Bone marrow (tissue), 2 donors: Measurements from ENCODE around the gene STPG4.
"Not testable (repeated sequence)": the region's sequence is repeated elsewhere in the genome, so short reads cannot be mapped to it uniquely, and the experiment has no call there.

ENCODE experiments used
- DNase-seq, 2 donors: peaks; one replicate each; lab custom pipeline; 2025; lab: John Stamatoyannopoulos, UW

The STPG4 gene

GRCh38 chr2:47126783-47127182 is 28.3 kb downstream of the STPG4 start:
- no peak for DNase-seq

DNA sequence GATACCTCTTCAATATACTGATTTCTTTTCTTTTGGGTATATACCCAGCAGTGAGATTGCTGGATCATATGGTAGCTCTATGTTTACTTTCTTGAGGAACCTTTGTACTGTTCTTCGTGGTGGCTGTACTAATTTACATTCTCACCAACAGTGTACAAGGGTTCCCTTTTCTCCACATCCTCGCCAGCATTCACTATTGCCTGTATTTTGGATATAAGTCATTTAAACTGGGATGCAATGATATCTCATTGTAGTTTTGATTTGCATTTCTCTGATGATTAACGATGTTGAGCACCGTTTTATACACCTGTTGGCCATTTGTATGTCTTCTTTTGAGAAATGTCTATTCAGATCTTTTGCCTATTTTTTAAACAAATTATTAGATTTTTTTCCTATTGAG is 30.4 kb downstream of the STPG4 start:
- not testable (repeated sequence) for DNase-seq

- not testable (repeated sequence) for DNase-seq
Measured at GRCh38 chr2:47120424-47120823, 34.7 kb downstream of the STPG4 start.

GRCh38 chr2:47119001-47119400 is 36.1 kb downstream of the STPG4 start:
- DNase-seq: no peak

GRCh38 chr2:47118581-47118980 is 36.5 kb downstream of the STPG4 start:
- no peak for DNase-seq

GRCh38 chr2:47112665-47113435 is 42.3 kb downstream of the STPG4 start:
- no peak for DNase-seq

GRCh38 chr2:47109680-47110079 is 45.4 kb downstream of the STPG4 start:
- no peak for DNase-seq

DNA sequence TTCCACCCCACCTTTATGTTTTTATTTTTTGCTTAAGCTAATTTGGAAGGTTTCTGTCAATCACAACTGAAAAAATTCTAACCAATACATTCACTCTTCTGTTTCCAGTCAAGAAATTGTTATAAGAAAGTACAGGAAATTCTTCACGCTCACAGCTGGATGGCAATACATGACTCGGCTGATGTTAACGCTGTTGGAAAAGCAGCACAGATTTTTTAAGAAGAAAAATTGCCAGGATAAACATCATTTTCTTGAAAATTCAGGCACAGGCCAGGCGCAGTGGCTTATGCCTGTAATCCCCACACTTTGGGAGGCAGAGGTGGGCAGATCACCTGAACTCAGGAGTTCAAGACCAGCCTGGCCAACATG is 46.1 kb downstream of the STPG4 start:
- DNase-seq: no peak

- not testable (repeated sequence) for DNase-seq
Measured at GRCh38 chr2:47108267-47109006, 46.7 kb downstream of the STPG4 start.

GRCh38 chr2:47107201-47107600 is 47.9 kb downstream of the STPG4 start:
- DNase-seq: not testable (repeated sequence)

DNA sequence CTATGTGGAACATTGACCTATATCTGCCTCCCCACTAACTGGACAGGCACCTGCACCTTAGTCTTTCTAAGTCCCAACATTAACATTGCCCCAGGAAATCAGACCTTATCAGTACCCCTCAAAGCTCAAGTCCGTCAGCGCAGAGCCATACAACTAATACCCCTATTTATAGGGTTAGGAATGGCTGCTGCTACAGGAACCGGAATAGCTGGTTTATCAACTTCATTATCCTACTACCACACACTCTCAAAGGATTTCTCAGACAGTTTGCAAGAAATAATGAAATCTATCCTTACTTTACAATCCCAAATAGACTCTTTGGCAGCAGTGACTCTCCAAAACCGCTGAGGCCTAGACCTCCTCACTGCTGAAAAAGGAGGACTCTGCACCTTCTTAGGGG is 48.9 kb downstream of the STPG4 start:
- not testable (repeated sequence) for DNase-seq

GRCh38 chr2:47099712-47100111 is 55.4 kb downstream of the STPG4 start:
- not testable (repeated sequence) for DNase-seq

DNA sequence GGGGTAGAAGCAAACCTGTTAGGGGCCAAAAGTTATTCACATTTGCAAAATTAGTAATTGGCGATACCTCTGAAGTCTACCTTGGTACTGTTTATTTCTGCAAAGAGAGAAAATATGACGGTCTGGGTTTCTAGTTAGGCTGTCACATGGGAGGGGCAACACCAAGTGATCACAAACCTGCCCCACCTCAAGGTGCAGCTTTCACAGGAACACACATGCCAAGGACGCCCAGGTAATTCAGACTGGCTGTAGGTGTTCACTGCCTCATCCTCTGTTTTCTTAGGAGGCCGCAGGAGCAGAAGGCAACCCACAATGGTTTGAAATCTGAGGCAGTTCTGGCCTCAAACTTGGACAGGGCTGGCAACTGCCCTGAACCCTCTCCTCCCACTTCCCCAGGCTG is 56.2 kb downstream of the STPG4 start:
- no peak for DNase-seq

DNA sequence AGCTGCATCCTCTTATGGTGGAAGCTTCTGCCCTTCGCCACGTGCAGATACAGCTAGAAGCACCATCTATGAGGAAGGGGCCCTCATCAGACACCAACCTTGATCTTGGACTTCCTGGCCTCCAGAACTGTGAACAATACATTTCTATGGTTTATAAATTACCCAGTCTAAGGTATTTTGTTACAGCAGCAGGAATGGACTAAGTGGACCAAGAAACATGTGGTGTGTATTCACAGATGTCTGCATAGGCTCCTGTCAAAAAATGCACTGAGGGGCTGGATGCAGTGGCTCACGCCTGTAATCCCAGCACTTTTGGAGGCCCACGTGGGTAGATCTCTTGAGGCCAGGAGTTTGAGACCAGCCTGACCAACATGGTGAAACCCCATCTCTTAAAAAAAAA is 57.5 kb downstream of the STPG4 start:
- DNase-seq: no peak

- DNase-seq: no peak
Measured at GRCh38 chr2:47096451-47096850, 58.7 kb downstream of the STPG4 start.

DNA sequence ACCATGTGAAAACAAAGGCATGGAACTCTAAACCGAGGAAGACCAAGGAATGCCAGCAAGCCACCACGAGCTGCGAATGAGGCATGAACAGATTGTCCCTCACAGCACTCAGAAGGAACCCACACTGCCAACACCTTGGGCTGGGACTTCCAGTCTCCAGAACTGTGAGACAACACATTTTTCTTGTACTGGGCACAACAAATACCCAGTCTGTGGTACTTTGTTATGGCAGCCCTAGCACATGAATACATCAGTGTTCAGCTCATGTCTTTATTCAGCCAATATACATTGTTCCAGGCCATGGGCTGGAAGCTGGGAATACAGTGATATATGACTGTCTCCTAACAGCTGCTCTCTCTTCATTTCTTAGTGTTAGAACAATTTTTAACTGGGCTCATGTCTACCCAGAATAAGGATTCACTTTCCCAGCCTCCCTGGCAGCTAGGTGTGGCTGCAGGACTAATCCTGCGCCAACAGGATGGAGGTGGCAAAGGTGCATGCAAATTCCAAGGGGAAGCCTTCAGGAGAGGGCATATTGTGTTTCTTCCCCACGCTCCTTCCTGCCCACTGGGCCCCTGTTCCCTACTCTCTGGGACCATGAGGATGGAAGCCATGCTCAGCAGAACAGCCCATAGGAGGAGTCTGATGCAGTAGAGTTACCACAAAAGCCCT is 59.6 kb downstream of the STPG4 start:
- no peak for DNase-seq

DNA sequence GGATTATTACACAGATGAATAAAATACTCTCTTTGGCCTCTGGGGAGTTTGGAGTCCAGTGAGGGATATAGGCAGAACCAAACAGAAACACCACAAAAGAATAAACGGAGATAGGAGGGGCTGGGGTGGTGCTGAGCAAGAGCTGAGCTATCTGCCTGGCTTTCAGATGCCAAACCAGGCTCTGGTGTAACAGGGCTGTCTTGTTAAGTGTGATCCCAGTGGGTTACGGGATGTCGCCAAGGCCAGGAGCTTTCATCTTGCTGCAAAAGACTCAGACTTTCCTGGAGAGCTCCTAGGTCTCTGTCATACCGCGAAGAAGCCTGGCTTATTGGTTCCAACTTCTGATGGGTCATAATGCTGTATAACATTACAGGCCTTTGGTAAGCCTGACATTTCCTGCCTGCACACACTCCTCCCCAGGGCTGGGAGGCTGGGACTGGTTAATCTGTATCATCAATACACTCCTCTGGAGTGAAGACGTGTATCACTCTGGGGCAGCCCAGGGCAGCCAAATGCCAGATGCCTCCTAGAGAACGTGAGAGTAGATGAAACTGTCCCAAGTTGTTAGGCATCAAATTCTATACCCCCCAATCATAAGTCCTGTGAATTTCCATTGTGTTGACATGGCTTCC is 60.5 kb downstream of the STPG4 start:
- no peak for DNase-seq

- no peak for DNase-seq
Measured at GRCh38 chr2:47093626-47094025, 61.5 kb downstream of the STPG4 start.

DNA sequence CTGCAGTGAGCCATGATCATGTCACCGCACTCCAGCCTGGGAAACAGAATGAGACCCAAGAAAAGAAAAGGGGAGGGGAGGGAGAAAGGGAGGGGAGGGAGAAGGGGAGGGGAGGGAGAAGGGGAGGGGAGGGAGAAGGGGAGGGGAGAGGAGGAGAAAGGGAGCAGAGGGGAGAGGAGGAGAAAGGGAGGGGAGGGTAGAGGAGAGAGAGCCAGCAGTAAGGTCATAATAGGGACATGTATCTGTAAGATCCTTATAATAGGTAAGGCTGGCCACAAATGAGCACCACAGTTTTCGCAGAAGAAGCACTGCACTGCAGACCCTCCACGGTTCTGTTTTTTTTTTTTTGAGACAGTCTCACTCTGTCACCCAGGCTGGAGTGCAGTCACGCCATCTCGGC is 62.6 kb downstream of the STPG4 start:
- DNase-seq: no peak

- DNase-seq: no peak
Measured at GRCh38 chr2:47091118-47091517, 64.0 kb downstream of the STPG4 start.

GRCh38 chr2:47089083-47089464 is 66.0 kb downstream of the STPG4 start:
- no peak for DNase-seq

- no peak for DNase-seq
Measured at GRCh38 chr2:47088371-47089082, 66.6 kb downstream of the STPG4 start.
